ENCODE measurements around the gene MYL11.

MYL11 gene

GRCh38 chr16:30418350-30419181 is 44.0 kb downstream of the MYL11 start:
- TF ChIP-seq GATA1 (IDR thresholded peaks at IDR 0.05; ENCODE audit: low read depth, low read length) (no peak), POLR2A (IDR thresholded peaks at IDR 0.05; ENCODE audit: low read length) (no peak)
- DNase-seq: no peak

DNA sequence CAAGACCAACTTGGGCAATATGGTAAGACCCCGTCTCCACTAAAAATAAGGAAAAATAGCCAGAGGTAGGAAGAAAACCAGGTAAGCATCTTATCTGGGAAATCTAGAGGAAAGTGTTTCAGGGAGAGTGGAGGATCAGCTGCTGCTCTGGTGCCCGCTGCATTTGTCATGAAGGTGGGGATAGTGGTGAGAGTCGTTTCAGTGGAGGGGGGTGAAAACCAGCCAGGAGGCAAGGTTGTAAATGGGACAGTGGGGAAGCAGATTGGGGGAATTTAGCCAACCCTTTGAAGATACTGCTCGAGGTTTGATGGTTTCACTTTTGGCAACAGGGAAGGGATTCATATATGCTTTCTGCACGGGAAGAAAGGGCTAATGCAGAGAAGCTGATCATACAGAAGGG is 46.4 kb downstream of the MYL11 start:
- no peak for DNase-seq
- TF ChIP-seq POLR2A (IDR thresholded peaks at IDR 0.05; ENCODE audit: low read length) (no peak), GATA1 (IDR thresholded peaks at IDR 0.05; ENCODE audit: low read depth, low read length) (no peak)
